Epithelial cell of prostate (primary cell): ENCODE measurements around the gene INSIG2.
"Not testable (repeated sequence)": the region's sequence is repeated elsewhere in the genome, so short reads cannot be mapped to it uniquely, and the experiment has no call there.

Source experiments
- DNase-seq: peaks from one replicate; pipeline ENCODE4 v3.0.0-alpha.2; 2011; ENCODE audit warnings: low read depth, low spot score
- H3K27ac ChIP-seq: fragments of 450-650 bp; 2 replicates; pipeline ENCODE4 v1.5.1; 2017; ENCODE audit warnings: mild to moderate bottlenecking

The INSIG2 gene

GRCh38 chr2:118058951-118059350, 29.3 kb upstream of the INSIG2 start:
- H3K27ac ChIP-seq: no peak overlapping the region

DNA sequence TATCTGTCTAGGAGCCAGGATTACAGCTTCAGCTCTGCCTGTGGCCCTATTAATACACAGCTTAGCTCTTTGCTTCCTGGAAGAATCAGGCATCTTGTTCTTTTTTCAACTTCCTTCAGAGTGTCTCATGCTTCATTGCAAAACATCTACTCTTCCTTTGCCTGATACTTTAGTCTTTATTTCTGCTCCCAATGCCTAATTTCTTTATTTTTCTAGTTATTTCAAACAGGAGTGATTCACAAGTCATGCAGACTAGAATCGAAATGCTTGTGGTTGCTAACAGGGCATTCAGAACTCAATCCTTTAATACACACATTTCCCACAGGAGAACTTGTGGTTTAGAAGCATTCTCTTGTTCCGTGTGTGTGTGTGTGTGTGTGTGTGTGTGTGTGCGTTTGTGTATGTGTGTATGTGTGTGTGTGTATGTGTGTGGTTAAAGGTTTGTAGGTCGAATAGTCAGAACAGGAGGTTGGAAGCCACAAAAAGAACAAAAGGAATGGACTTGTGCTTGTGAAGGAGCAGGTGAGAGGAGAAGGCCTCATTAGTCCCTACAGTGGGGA, 28.3 kb upstream of the INSIG2 start:
- no peak overlapping the region for H3K27ac ChIP-seq
- DNase-seq: no peak

More at GRCh38 chr2:118058951-118059350, 29.3 kb upstream of the INSIG2 start:
- no peak for DNase-seq

GRCh38 chr2:118061135-118061955, 26.9 kb upstream of the INSIG2 start:
- H3K27ac ChIP-seq: no peak overlapping the region
- DNase-seq: no peak

DNA sequence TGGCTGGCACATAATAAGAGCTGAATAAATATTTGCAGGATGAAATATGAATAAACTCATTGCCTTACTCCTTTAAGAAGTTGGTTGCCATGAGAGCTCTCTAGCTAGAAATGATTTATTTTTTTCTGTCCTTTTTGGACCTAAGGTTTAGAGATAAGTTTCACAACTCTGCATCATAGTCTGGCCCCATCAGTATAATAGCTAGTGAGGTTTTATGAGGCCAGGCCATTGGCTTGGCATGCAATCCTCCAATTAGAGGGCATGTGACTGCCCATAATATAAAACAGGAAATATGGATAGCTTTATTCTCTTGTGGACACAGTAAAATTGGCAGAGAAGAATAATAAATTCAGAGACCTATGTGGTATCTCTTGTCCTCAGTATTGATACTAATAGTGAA, 26.2 kb upstream of the INSIG2 start:
- no peak for DNase-seq
- no peak overlapping the region for H3K27ac ChIP-seq

DNA sequence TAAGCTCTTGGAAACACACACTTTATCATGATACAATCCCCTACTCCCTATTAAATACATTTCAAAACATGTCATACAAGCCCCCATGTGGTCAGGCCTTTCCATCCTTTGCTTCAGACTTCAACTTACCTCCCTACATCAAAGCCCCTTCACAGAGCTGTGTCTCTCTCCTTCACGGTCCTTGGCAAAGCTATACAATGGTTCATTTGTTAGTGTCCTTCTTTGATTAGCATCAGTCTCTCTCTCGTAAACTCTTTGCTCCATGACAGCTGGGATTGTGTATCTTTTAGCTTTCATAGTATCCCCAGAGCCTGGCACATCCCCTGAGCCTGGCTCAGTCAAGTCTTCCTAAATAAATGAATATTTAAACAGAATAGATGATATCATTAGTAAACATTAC, 25.6 kb upstream of the INSIG2 start:
- no peak overlapping the region for H3K27ac ChIP-seq
- DNase-seq: no peak

GRCh38 chr2:118065015-118065706, 23.1 kb upstream of the INSIG2 start:
- no peak overlapping the region for H3K27ac ChIP-seq
- no peak for DNase-seq

- H3K27ac ChIP-seq: no peak overlapping the region
Observed at GRCh38 chr2:118065921-118066511, 22.3 kb upstream of the INSIG2 start.

GRCh38 chr2:118077636-118078247, 10.5 kb upstream of the INSIG2 start:
- no peak for DNase-seq
- H3K27ac ChIP-seq: no peak overlapping the region

More at GRCh38 chr2:118065921-118066511, 22.3 kb upstream of the INSIG2 start:
- no peak for DNase-seq

- no peak overlapping the region for H3K27ac ChIP-seq
- DNase-seq: no peak
Observed at GRCh38 chr2:118078734-118079133, 9.5 kb upstream of the INSIG2 start.

DNA sequence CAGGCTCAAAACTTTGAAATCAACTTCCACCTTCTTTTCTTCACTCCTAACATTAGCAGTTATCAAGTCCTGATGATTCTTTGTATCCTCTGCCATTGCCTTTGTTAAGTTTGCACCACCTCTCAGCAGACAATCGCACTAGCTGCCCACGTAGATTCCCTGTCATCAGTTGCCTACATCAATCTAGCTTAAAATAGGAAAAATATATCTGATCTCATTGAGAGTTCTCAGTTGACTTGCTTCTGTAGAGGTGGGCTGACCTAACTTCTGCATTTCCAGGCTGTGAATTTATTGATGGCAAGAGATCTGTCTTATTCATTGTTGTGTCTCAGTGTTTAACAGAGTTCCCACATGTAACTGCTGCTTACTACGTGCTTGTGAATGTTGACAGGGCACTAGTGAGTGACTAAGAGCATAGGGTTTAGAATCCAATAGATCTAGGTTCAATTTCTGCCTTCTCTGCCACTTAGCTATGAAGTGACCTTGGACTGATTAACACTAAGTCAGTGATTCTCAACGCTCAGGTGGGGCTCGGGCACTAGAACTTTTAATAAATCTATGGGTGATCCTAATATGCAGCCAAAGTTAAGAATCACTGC, 3.7 kb upstream of the INSIG2 start:
- no peak overlapping the region for H3K27ac ChIP-seq
- no peak for DNase-seq

DNA sequence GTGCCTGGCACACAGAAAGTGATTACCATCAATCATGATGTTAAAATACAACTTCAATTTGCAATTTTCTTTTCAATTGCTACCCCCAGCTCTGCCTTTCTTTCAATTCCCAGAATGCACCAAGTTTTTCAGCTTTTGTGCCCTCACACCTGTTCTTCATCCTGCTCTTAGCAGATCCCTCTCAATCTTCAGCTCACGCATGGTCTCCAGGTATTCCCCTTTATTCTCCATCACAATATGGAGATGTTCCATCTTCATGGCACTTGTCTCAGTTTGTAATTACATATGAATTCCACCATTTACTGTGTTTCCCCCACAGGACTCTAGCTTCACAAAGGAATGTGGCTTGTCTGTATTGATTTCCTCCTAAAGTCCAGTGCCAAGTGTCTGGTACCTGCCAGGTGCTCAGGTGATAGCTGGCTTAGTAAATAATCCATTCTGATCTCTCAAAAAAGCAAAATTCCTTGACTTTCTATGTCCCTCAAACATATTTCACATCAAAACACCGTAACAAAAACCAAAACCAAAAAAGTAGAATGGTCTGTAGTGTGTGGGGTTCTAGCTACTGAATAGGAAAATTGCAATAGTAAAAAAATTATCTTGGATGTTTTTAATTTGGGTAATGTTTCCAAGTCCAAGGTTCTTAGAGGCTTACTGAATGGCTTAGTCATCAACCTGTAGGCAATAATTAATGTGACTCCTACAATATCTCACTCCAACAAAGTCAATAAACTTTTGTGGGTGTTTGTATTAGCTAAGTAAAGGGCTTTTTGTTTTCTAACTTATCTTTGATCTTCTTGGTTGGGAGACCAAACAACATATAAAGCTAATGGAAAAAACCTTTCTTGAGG, 2.9 kb upstream of the INSIG2 start:
- no peak for DNase-seq
- H3K27ac ChIP-seq: no peak overlapping the region

DNA sequence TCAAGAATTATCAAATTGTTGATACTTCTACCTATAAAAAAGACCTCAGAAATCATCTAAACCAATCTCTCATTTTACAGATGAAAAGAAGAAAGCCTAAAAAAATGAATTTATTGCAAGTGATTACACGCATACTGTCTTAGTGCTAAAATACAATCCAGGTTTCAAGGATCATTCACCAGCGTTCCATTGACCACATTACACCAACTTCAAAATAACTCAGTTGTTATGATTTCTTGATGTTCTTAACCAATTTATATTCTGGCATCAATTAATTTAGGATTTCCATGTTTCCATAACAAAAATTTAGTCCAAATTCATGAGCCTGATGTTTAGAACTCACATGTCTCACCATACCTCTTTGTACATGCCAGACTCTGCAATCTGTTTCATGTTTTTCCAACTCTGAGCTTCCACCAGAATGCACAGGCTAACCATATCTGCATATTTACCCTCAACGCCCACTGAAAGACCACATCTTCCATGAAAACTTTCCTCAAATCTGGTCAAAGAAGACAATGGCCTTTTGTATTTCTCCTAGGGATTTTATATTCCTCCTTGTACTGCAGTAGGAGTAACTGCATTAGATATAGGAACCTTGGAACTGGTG, 2.1 kb upstream of the INSIG2 start:
- DNase-seq: no peak
- H3K27ac ChIP-seq: no peak overlapping the region

GRCh38 chr2:118089139-118089800, 999 bp downstream of the INSIG2 start:
- peak overlapping the region; percentile 74 for H3K27ac ChIP-seq
- DNase-seq: no peak

DNA sequence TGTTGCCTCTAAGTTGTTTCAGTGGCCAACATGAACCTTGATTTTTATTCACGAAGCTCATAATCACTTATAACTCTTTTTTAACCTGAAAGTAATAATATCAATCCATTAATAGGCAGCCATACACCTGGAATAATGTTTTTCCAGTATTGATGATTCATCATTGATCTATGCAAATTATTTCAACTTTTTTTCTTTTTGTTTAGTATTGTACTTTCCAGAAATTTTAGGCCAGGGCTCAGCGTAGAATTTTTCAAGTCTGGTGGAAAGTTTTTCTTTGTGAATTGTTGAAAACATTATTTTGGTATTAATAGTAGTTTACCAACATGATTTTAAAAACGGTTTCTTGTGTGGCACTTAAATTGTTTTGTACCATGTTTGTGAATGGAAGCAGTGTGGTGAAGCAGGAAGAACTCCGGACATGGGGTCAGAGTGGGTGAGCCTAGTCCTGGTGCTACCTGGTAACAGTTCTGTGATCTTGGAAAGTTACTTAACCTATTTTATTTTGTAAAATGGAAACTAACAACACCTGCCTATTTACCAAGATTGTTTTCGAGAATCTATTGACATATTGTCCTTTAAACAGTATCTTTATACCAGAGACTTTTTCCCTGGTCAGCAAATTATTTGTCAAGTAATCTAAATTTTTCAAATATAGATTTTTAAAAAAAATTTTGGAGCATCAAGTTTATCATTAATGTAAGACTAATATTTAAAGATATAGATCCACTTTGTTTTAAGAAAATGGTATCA, 2.3 kb downstream of the INSIG2 start:
- DNase-seq: no peak
- H3K27ac ChIP-seq: peak overlapping the region; percentile 74

- no peak overlapping the region for H3K27ac ChIP-seq
- no peak for DNase-seq
Observed at GRCh38 chr2:118091140-118091478, 2.8 kb downstream of the INSIG2 start.

DNA sequence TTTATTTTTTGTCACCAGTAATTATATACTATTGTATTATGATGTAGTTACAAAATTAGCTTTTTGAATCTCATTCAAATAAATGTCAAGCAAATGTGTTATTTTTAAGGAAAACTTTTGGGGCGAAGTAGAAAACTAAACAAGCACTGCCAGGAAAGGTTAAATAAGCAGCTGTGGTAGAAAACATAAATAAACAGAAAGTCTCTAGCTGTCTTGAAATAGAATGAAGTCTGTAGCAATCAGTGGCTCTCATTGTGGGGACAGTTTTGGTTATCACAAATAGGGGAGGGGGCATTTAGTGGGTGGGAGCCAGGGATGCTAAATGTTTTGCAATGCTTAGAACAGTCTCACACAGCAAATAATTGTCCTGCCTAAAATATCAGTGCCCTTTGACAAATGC, 3.4 kb downstream of the INSIG2 start:
- H3K27ac ChIP-seq: no peak overlapping the region
- no peak for DNase-seq

DNA sequence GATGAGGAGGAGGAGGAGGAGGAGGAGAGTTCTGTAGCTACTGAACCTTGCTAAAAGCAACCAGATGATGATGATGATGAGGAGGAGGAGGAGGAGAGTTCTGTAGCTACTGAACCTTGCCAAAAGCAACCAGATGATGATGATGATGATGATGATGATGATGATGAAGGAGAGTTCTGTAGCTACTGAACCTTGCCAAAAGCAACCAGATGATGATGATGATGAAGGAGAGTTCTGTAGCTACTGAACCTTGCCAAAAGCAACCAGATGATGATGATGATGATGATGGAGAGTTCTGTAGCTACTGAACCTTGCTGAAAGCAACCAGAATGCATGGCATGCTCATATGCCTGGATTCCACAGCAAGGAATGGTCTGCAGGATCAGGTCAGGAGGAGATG, 5.8 kb downstream of the INSIG2 start:
- not testable (repeated sequence) for H3K27ac ChIP-seq, DNase-seq

GRCh38 chr2:118094503-118094902, 6.2 kb downstream of the INSIG2 start:
- DNase-seq: no peak
- no peak overlapping the region for H3K27ac ChIP-seq
